HEK293 (cell line): ENCODE data around the gene PAMR1.

ENCODE experiments used
- CTCF ChIA-PET: fragments of 350-600 bp; formaldehyde crosslinking; extraction: SDS; loops from one replicate; lab custom pipeline; 2021; ENCODE audit warnings: antibody characterized with exemption; lab: Yijun Ruan, JAX
- POLR2A ChIA-PET: fragments of 300-600 bp; formaldehyde crosslinking; extraction: SDS; loops from one replicate; lab custom pipeline; 2020; ENCODE audit warnings: antibody characterized with exemption, inconsistent platforms; lab: Yijun Ruan, JAX
- H3K27ac ChIP-seq: fragments of 200-500 bp; sonication (Bioruptor generic); 2 replicates; pipeline ENCODE4 v1.5.1; 2014; ENCODE audit warnings: low read depth, low read length, control low read depth, inconsistent platforms; ENCODE audit errors: extremely low read depth
- H3K36me3 ChIP-seq, 2 experiments: fragments of 200-500 bp in 1 of 2; sonication (Bioruptor generic) in 1 of 2; 1 replicate in 1 of 2; 2 replicates in 1 of 2; pipeline ENCODE4 v1.5.1; 2014 to 2017; ENCODE audit warnings: inconsistent platforms in 2 of 2, low read length in 2 of 2; ENCODE audit not compliant: control insufficient read depth in 2 of 2, insufficient read depth in 1 of 2
- H3K4me1 ChIP-seq: fragments of 200-500 bp; sonication (Bioruptor generic); 2 replicates; pipeline ENCODE4 v1.5.1; 2014; ENCODE audit warnings: mild to moderate bottlenecking, low read length, inconsistent platforms; ENCODE audit not compliant: control insufficient read depth, insufficient read depth
- H3K4me3 ChIP-seq: 2 replicates; pipeline ENCODE4 v1.5.1; 2011; ENCODE audit warnings: low read depth, mild to moderate bottlenecking, control low read depth, low read length, moderate library complexity
- H3K9me3 ChIP-seq: fragments of 200-500 bp; sonication (Bioruptor generic); 2 replicates; pipeline ENCODE4 v1.5.1; 2014; ENCODE audit warnings: low read depth, low read length, inconsistent platforms; ENCODE audit not compliant: control insufficient read depth, insufficient read depth
- BCL6B ChIP-seq: fragments of 450-650 bp; formaldehyde crosslinking; IDR thresholded peaks from 2 replicates; pipeline ENCODE4 v1.5.1; 2017; ENCODE audit warnings: missing biosample characterization, missing genetic modification characterization
- KLF17 ChIP-seq: fragments of 450-650 bp; formaldehyde crosslinking; IDR thresholded peaks from 2 replicates; pipeline ENCODE4 v1.5.1; 2016; ENCODE audit warnings: missing biosample characterization, missing genetic modification characterization
- KLF8 ChIP-seq: fragments of 450-650 bp; formaldehyde crosslinking; IDR thresholded peaks from 2 replicates; pipeline ENCODE4 v1.5.1; 2016; ENCODE audit warnings: missing biosample characterization, missing genetic modification characterization
- OSR2 ChIP-seq: fragments of 450-650 bp; formaldehyde crosslinking; IDR thresholded peaks from 2 replicates; pipeline ENCODE4 v1.5.1; 2016; ENCODE audit warnings: missing biosample characterization, missing genetic modification characterization
- PRDM1 ChIP-seq: fragments of 450-650 bp; formaldehyde crosslinking; IDR thresholded peaks from 2 replicates; pipeline ENCODE4; 2016; ENCODE audit warnings: missing biosample characterization, missing genetic modification characterization
- SETDB1 ChIP-seq: IDR thresholded peaks from one replicate; pipeline ENCODE4 v1.6.1; 2017; ENCODE audit warnings: mild to moderate bottlenecking, low read length, moderate library complexity, mixed read lengths; ENCODE audit not compliant: insufficient read length
- SP7 ChIP-seq: fragments of 450-650 bp; formaldehyde crosslinking; IDR thresholded peaks from 2 replicates; pipeline ENCODE4 v1.5.1; 2016; ENCODE audit warnings: missing biosample characterization, missing genetic modification characterization
- YY1 ChIP-seq: fragments of 450-650 bp; formaldehyde crosslinking; IDR thresholded peaks from 2 replicates; pipeline ENCODE4 v1.5.1; 2018; ENCODE audit warnings: missing biosample characterization, missing genetic modification characterization
- ZBTB21 ChIP-seq: fragments of 450-650 bp; formaldehyde crosslinking; IDR thresholded peaks from 2 replicates; pipeline ENCODE4 v1.5.1; 2017; ENCODE audit warnings: missing biosample characterization, missing genetic modification characterization
- ZBTB7A ChIP-seq: fragments of 450-650 bp; formaldehyde crosslinking; IDR thresholded peaks from 2 replicates; pipeline ENCODE4 v1.5.1; 2016; ENCODE audit warnings: low read depth, missing biosample characterization, missing genetic modification characterization
- ZEB2 ChIP-seq: fragments of 450-650 bp; formaldehyde crosslinking; IDR thresholded peaks from 2 replicates; pipeline ENCODE4 v1.5.1; 2016; ENCODE audit warnings: missing biosample characterization, missing genetic modification characterization
- ZNF10 ChIP-seq: fragments of 450-650 bp; formaldehyde crosslinking; IDR thresholded peaks from 2 replicates; pipeline ENCODE4 v1.5.1; 2017; ENCODE audit warnings: missing biosample characterization, missing genetic modification characterization
- ZNF155 ChIP-seq: fragments of 450-650 bp; formaldehyde crosslinking; IDR thresholded peaks from 2 replicates; pipeline ENCODE4 v1.5.1; 2016; ENCODE audit warnings: missing biosample characterization, missing genetic modification characterization
- ZNF211 ChIP-seq: fragments of 450-650 bp; formaldehyde crosslinking; IDR thresholded peaks from 2 replicates; pipeline ENCODE4 v1.5.1; 2016; ENCODE audit warnings: low read depth, missing biosample characterization, missing genetic modification characterization
- ZNF266 ChIP-seq: fragments of 450-650 bp; formaldehyde crosslinking; IDR thresholded peaks from 2 replicates; pipeline ENCODE4 v1.5.1; 2016; ENCODE audit warnings: missing biosample characterization, missing genetic modification characterization, low read depth
- ZNF324 ChIP-seq: fragments of 450-650 bp; formaldehyde crosslinking; IDR thresholded peaks from 2 replicates; pipeline ENCODE4 v1.5.1; 2016; ENCODE audit warnings: missing biosample characterization, missing genetic modification characterization
- ZNF335 ChIP-seq: fragments of 450-650 bp; formaldehyde crosslinking; conservative IDR thresholded peaks from 2 replicates; pipeline ENCODE4 v1.5.1; 2016; ENCODE audit warnings: missing biosample characterization, missing genetic modification characterization
- ZNF394 ChIP-seq: fragments of 450-650 bp; formaldehyde crosslinking; IDR thresholded peaks from 2 replicates; pipeline ENCODE4 v1.5.1; 2016; ENCODE audit warnings: missing biosample characterization, missing genetic modification characterization, mild to moderate bottlenecking, moderate library complexity, borderline replicate concordance
- ZNF544 ChIP-seq: fragments of 450-650 bp; formaldehyde crosslinking; IDR thresholded peaks from 2 replicates; pipeline ENCODE4 v1.5.0; 2017; ENCODE audit warnings: missing biosample characterization, missing genetic modification characterization
- ZNF610 ChIP-seq: fragments of 450-650 bp; formaldehyde crosslinking; IDR thresholded peaks from 2 replicates; pipeline ENCODE4 v1.5.1; 2016; ENCODE audit warnings: missing biosample characterization, missing genetic modification characterization, borderline replicate concordance
- ZNF624 ChIP-seq: fragments of 450-650 bp; formaldehyde crosslinking; IDR thresholded peaks from 2 replicates; pipeline ENCODE4 v1.5.1; 2017; ENCODE audit warnings: missing biosample characterization, missing genetic modification characterization
- ZNF660 ChIP-seq: fragments of 450-650 bp; IDR thresholded peaks from 2 replicates; pipeline ENCODE4 v1.5.1; 2018; ENCODE audit warnings: missing biosample characterization, mild to moderate bottlenecking, missing genetic modification characterization
- ZSCAN23 ChIP-seq: fragments of 450-650 bp; formaldehyde crosslinking; IDR thresholded peaks from 2 replicates; pipeline ENCODE4 v1.5.1; 2016; ENCODE audit warnings: missing biosample characterization, missing genetic modification characterization

PAMR1 gene

GRCh38 chr11:35526370-35526792 lies 965 bp upstream of the PAMR1 start (continued):
- TF ChIP-seq YY1 (tag by site-specific recombination) (peak; percentile 46; the same call in 1 of the 2 replicates), SETDB1 (no peak), ZNF394 (tag by site-specific recombination) (peak; percentile 49; the same call in 1 of the 2 replicates)

GRCh38 chr11:35524780-35525179 lies 636 bp downstream of the PAMR1 start:
- Histone ChIP-seq H3K4me3 (no peak overlapping the region), H3K4me1 (no peaks in the 10 kb centered on the region), H3K9me3 (no peaks in the 10 kb centered on the region), H3K36me3 (no peaks in the 10 kb centered on the region), H3K27ac (no peak overlapping the region)
- ChIA-PET POLR2A (no interaction called here), CTCF (interaction anchor here (0.7 to 1.4 kb wide), 3 partner anchors 11 to 734 kb away, joined by 3 read pairs; no protein-coding TSS in a partner anchor)
- TF ChIP-seq PRDM1 (tag by site-specific recombination) = 0 out of 2 replicates have a peak, but pooled peaks have one; percentile 11
- TF ChIP-seq OSR2 = no peak

- no peak overlapping the region for H3K27ac ChIP-seq
- TF ChIP-seq KLF17 (tag by site-specific recombination) (no peak), ZNF211 (tag by site-specific recombination) (no peak), ZNF324 (no peak), ZNF544 (tag by site-specific recombination) (no peak), ZNF335 (tag by site-specific recombination) (0 out of 2 replicates have a peak, but pooled peaks have one; percentile 2), ZNF266 (tag by site-specific recombination) (no peak)
- CTCF ChIA-PET = interaction anchor here (0.6 to 0.7 kb wide), 2 partner anchors 36 to 38 kb away, joined by 3 read pairs; no protein-coding TSS in a partner anchor
- no peak overlapping the region for H3K4me3 ChIP-seq
- H3K36me3 ChIP-seq = no peaks in the 10 kb centered on the region
- H3K9me3 ChIP-seq = no peaks in the 10 kb centered on the region
- H3K4me1 ChIP-seq = no peaks in the 10 kb centered on the region
- POLR2A ChIA-PET = no interaction called here
These were observed 1.6 kb downstream of the PAMR1 start for GRCh38 chr11:35523861-35524260.

- CTCF ChIA-PET = interaction anchor here (0.6 to 0.7 kb wide), 2 partner anchors 35 to 38 kb away, joined by 3 read pairs; no protein-coding TSS in a partner anchor
- POLR2A ChIA-PET = no interaction called here
- no peak for TF ChIP-seq YY1 (tag by site-specific recombination)
- no peak for TF ChIP-seq ZNF155 (tag by site-specific recombination)
- TF ChIP-seq ZSCAN23 (tag by site-specific recombination) = no peak
- peak; percentile 75 for TF ChIP-seq ZEB2 (tag by site-specific recombination)
- TF ChIP-seq ZNF610 = no peak
- TF ChIP-seq ZNF660 = no peak
- TF ChIP-seq OSR2 = peak; percentile 82
- no peak for TF ChIP-seq ZNF211 (tag by site-specific recombination)
- no peak for TF ChIP-seq ZNF624 (tag by site-specific recombination)
- TF ChIP-seq KLF8 = 0 out of 2 replicates have a peak, but pooled peaks have one; percentile 30
- TF ChIP-seq BCL6B (tag by site-specific recombination) = no peak
- peak; percentile 35; the same call in 1 of the 2 replicates for TF ChIP-seq SP7
- no peak for TF ChIP-seq ZBTB7A (tag by site-specific recombination)
- 0 out of 2 replicates have a peak, but pooled peaks have one; percentile 9 for TF ChIP-seq ZBTB21
- TF ChIP-seq ZNF10 (tag by site-specific recombination) = 0 out of 2 replicates have a peak, but pooled peaks have one; percentile 18
These were observed 2.1 kb downstream of the PAMR1 start for GRCh38 chr11:35523331-35523768.

More at GRCh38 chr11:35523331-35523768, 2.1 kb downstream of the PAMR1 start:
- H3K4me1 ChIP-seq = no peaks in the 10 kb centered on the region
- no peak overlapping the region for H3K4me3 ChIP-seq
- no peak overlapping the region for H3K27ac ChIP-seq
- no peaks in the 10 kb centered on the region for H3K36me3 ChIP-seq
- no peaks in the 10 kb centered on the region for H3K9me3 ChIP-seq
